HG02852 (cell line): ENCODE results near the gene MYOD1.

ENCODE experiments used
- ATAC-seq: cut with Tn5 transposase; IDR thresholded peaks from one replicate; pipeline ENCODE4 v1.9.1; 2021; ENCODE audit warnings: mild to moderate bottlenecking, moderate library complexity; ENCODE audit not compliant: unreplicated experiment

Gene MYOD1

DNA sequence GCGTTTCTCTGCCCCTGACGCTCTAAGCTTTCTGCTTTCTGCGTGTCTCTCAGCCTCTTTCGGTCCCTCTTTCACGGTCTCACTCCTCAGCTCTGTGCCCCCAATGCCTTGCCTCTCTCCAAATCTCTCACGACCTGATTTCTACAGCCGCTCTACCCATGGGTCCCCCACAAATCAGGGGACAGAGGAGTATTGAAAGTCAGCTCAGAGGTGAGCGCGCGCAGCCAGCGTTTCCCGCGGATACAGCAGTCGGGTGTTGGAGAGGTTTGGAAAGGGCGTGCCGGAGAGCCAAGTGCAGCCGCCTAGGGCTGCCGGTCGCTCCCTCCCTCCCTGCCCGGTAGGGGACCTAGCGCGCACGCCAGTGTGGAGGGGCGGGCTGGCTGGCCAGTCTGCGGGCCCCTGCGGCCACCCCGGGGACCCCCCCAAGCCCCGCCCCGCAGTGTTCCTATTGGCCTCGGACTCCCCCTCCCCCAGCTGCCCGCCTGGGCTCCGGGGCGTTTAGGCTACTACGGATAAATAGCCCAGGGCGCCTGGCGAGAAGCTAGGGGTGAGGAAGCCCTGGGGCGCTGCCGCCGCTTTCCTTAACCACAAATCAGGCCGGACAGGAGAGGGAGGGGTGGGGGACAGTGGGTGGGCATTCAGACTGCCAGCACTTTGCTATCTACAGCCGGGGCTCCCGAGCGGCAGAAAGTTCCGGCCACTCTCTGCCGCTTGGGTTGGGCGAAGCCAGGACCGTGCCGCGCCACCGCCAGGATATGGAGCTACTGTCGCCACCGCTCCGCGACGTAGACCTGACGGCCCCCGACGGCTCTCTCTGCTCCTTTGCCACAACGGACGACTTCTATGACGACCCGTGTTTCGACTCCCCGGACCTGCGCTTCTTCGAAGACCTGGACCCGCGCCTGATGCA is at the start of gene MYOD1:
TSS of gene MYOD1 (plus strand) at position 544 of the 910 bp plus-strand sequence. CDS start at position 756, 212 bp downstream.
- ATAC-seq = no peak

DNA sequence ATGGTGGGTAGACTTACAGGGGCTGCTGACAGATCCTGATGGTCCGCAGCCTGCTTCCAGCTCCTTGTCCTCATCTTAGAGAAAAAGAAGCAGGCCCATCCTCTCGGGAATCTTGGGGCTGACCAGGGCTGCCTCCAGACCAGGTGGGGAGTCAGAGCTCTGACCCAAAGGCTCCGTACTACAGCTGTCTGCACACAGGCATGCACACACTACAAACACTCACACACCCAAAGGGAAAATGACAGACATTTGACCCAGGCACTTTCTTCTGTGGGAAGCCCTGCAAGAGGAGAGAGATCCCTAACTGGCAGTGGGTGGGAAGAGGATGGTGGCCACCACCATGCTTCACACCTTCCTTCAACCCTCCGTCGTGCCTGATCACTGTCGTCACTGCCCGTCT is 46.9 kb upstream of the MYOD1 start:
- ATAC-seq = no peak

DNA sequence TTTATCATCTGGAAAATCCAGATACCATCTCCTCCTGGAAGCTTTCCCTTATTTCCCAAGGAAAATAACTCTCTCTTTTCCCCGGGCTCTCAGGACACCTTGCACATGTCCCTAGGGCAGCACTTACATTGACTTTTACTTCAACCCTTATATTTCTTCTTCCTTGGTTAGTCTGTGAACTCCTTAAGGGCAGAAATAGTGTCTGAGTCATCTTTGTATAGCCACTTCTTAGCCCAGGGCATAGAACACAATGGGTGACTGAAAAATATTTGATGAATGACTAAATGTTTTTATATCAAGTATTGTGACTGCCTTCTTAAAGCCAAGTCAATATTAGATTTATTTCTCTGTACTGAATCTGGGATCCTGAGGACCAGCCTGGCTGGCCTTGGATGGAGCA is 45.4 kb upstream of the MYOD1 start:
- no peak for ATAC-seq

DNA sequence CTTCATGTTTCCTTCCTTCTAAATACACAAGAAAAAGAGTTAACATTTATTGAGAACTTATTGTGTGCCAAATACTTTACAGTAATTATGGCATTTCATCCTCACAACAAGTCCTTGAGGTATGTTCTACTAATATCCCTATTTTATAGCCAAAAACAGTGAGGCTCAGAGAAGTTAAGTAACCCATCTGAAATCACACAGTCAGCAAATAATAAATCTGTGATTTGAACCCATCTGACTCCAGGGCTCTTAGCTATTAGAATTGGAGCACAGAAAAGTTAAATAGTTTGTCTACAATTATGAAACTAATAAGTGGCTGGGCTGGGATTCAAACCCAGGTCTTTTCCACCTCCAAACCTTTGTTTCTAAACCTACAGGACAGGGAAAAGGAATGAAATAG is 36.5 kb upstream of the MYOD1 start:
- ATAC-seq = no peak

DNA sequence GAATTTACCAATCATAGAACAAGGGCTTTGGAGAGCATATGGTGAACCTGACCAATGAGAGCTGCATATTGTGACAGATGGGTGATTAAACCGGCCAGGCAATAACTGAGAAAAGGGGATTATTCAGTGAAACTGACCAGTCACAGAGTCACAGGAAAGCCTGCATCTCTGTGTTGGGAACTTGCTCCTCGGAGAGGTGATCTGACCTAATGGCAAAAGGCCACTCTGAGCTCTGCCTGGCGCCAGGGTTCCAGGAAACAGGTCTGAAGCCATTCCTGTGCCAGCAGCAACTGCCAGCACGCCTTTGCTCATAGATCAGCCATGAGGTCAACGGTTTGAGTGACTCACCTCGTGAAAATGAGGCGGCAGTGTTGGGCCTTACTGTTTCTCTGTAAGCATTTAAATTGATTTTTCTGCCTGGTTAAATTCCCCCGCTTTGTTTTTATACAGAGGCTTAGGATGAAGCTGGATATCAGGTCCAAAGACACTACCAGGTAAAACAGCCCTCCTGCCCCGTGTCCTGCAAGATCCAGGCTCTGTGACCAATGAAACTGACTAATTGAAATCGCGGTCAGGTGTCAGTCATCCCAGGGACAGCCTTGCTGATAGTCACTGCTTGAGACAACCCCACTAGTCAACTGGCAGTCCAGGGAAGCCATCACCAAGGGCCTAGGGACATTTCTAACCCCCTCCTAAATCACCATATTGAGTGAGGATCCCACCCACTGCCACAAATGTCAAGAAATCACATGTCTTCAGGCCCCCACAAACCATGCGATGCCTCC is 35.8 kb upstream of the MYOD1 start:
- ATAC-seq = no peak

DNA sequence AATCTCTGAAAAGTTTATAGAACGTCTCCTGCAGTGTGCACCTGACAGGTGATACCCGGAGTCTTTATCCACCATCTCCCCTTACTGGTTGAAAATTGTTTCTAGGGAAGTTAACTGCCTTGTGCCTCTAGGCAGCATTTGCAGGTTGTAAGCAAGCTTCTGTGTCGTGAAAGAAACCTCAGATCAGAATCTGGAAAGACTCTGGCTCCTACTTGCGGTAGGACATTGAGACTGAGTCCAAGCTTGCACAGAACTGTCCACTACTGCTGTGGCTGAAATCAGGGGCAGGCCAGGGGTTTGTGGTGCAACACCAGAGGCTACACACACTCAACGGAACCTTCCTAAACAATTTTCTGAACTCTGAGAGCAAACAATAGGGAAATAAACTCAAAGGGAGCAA is 34.8 kb upstream of the MYOD1 start:
- no peak for ATAC-seq

DNA sequence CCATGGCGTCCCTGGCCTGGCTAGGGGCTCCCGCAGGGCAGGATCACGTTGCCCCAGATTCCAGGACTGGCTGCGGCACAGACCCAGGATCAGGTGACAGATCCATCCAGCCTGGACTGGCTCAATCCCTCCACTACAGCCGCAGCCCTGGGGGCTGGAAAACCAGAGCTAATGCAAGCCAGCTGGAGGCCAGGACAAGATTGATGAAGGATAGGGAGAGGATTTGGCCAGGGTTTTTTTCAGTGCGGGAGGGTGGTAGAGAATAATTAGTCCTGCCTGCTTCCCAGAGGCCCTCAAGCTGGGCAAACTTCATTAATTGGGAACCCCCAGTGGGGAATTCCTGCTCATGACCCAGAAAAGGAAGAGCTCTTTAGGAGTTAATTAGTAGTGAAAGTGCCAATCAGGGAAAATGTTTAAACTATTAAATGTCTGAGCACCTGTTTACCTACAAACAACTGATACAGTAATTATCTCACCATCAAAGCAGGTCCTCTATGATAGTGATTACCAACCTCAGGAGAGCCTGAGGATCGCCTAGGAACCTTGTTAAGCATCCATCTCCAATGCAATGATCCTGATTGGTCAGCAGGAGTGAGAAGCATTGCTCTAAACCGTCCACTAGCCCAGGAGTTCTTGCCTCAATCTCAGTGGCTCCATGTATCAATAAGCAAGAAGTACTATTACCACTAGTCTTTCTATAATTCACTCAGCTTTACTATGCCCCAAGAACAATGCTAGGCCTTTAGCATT is 33.0 kb upstream of the MYOD1 start:
- ATAC-seq = no peak

DNA sequence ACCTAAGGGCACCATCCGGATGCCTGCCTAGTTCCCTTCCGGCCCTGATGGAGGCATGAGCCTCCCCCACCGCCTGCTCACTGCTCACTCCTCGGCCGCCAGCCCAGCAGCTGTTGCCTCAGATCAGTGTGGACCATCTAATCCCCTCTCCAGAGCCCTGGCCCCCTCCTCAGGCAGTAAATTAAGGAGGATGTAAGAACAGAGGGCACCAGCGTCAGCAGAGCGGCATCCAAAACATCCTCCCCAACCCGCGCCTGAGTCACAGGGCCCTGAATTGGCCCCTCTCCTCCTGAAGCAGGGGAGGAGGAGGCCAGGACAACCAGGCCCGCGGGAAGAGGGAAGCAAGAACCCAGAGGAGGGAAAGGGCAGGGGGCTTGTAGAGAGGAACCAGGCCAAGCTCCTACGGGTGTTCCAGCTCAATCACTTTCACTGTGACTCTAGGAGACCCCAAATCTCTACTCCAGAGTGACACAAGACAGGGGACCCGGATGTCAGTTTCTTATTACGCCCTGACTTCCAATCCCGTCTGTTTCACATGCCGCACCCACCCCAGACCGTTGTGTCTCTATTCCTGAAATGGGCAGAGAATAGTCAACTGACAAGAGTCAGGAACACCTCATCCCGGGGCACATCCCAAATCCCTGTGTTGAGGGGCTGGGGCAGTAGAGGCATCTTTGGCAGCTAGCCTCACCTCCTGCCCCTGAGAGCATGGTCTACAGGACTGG is 31.3 kb upstream of the MYOD1 start:
- ATAC-seq = no peak

DNA sequence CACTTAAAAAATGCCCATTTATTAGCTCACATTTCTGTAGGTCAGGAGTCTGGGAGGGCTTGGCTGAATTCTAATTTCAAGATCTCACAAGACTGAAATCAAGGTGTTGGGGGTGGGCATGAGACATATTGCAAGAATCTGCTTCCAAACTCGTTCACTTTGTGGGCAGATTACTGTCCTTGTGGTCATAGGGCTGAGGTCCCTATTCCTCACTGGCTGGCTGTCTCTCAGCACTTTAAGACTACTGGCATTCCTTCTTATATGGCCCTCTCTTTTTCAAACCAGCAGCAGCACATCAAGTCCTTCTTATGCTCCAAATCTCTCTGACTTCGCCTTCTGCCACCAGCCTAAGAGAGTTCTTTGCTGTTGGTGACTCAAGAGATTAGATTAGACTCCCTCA is 27.8 kb upstream of the MYOD1 start:
- no peak for ATAC-seq

DNA sequence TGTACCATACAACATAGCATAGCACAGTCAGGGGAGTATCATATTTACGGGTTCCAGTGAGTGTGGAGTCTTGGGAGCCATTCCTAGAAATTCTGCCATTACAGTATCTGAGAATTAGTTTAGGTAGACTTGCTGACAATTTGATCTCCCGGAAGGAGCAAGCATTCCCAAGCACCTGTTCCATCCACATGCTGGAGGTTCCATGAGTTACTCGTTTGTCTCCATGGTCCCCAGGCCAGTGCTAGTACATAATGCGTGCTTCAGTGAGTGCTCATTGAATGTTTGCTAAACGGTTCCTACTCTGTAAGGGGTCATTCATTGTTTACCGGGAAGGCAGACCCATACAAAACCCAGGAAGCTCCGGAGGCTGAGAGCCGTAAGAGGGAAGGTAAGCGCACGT is 27.4 kb upstream of the MYOD1 start:
- ATAC-seq = no peak

DNA sequence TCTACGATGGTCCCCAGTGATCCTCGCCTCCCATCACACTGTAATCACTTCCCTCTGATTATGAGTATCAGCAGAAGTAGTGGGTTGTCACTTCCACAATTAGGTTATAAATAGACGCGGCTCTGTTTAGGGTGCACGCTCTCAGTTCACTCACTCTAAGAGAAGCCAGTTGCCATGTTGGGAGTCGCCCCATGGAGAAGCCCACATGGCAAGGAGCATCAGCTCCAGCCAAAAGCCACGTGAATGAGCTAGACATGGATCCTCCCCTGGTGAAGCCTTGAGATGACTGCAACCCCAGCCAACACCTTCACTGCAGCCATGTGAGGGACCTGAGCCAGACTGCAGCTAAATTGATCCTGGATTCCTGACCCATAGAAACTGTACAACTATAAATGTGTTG is 26.4 kb upstream of the MYOD1 start:
- no peak for ATAC-seq

DNA sequence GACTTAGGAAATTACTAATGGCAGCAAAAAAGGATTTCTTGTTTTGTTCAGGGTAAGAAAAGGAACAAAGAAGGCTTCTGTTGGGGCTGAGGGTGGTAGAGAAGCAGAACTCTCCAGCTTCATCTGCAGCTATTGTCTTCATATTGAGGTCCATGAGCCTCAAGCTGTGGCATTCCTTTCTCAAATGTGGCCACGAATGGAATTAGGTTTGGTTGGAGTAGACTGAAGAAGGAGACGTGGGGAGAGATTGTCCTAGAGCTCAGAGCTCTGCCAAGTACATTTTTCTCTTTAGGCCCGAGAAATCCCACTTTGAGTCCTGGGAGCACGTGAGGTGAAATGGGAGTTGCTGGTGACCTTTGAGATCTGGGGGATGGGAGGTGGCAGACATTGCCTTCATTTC is 25.8 kb upstream of the MYOD1 start:
- no peak for ATAC-seq

DNA sequence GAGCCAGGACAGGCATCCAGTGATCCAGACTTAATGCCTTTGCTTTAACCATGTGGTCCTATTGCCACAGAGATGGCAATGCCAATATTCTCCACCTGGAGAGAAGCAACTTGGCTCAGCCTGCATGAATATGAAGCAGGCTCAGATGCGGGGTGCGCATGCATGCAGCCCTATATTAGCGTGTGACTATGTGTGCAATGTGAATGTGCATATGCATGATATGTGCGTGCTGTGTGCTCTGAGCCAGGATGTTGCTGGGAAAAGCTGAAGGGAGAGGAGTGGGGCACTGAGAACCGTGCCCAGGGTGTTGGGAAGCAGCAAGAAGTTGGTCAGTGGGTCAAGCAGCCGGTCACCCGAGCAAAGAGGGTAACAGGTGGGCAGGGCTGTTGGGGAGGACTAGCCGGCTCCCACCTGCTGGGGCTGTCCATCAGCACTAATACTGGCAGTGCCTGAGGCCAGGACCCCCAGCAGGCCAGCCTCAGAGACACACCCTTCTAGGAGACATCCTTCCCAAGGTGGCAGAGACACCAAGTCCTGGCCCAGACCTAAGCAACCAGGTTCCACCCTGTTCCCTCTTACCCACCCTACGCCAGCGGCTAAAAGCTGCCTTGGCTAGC is 24.8 kb upstream of the MYOD1 start:
- no peak for ATAC-seq

DNA sequence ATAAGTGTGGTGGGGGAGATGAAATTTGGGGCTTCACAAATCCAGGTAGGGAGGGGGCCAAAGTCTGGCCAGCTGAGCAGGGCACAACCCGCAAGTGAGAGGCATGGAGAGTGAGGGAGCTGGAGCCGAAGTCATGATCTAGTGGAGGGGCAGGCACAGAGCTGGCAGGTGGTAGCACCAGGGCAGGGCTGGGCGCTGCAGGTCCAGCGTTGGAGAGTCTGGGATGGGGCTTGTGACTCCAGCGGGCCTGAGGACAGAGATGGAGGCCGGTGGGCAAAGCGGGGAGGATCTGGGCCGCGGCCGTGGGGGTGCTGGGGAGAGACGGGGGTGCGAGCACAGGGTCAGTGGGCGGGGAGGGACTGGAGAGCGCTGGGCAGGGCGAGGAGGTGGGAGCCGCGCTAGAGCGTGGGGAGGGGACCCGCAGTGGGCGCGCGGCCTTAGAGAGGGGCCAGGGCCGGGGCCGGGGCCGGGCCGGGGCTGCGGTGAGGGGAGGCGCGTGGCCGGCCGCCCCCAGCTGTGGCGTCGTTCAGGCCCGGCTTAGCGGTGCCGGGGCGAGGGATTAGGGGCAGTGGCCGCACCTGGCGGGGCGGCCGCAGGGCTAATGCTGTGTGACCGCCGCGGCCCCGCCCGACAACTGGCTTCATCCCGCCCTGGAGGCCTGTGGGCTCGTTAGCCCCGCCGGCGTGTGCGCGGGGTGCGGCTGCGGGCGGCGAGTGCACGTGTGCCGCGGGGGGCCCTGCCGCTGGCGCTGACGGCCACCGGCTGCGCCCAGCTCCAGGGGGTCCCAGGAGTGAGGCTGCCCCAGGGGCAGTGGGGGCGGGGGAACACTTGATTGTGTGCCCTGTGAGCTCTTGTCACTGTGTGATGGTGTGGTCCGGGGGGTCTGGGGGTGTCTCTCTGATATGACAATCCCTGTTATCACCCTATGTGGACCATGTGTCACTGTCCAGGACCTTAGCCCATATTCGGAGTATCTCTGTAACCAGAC is 23.6 kb upstream of the MYOD1 start:
- ATAC-seq = no peak

DNA sequence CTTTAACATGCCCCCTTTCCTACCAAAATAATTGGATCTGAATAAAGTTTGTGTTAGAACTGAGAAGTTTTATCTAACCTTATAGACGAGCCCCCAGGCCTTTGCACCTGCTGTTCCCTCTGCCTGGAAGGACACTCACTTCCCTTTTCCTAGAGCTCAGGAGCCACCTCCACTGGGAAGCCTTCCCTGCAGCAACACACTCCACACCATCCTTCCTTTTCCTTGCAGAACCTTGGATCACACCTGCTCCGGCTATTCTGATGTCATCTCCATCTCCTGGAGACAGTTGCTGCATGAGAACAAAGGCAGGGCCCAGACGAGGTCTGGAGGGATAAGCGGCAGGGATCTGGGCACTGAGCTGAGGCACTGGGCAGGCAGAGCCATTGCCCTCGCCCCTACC is 22.6 kb upstream of the MYOD1 start:
- no peak for ATAC-seq

DNA sequence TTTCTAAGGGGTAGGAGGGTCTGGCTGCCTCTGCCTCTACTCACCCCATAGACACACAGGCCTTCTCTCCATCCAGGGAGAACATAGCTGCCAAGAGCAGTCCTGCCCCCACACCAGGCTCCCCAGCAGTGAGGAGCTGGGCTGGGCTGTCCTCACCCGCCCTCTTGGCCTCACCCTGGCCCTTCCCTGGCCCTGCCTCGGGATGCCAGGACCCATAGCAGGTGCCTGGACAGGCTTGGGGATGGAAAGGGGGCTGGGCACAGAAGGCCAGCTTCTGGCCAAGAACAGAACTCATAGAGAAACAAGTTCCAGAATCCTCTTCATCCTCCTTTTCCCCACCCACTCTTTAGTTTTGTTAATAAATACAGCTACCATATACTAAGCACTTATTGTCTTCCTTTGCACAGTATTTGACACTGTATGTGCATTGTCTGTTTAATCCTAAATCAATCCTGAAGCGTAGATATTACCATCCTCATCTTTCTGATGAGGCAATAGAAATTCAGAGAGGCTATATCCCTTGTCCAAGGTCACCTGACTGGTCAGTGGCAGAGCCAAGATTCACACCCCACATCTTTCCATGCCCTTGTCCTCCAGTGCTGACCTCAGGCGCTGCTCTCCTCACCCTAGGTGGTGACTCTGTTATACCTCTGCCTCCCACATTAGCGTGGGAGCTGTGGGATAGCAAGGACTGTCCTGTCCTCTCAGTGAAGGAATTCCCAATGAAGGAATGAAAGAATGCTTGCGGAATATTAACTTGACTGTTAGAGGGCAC is 22.0 kb upstream of the MYOD1 start:
- ATAC-seq = no peak

DNA sequence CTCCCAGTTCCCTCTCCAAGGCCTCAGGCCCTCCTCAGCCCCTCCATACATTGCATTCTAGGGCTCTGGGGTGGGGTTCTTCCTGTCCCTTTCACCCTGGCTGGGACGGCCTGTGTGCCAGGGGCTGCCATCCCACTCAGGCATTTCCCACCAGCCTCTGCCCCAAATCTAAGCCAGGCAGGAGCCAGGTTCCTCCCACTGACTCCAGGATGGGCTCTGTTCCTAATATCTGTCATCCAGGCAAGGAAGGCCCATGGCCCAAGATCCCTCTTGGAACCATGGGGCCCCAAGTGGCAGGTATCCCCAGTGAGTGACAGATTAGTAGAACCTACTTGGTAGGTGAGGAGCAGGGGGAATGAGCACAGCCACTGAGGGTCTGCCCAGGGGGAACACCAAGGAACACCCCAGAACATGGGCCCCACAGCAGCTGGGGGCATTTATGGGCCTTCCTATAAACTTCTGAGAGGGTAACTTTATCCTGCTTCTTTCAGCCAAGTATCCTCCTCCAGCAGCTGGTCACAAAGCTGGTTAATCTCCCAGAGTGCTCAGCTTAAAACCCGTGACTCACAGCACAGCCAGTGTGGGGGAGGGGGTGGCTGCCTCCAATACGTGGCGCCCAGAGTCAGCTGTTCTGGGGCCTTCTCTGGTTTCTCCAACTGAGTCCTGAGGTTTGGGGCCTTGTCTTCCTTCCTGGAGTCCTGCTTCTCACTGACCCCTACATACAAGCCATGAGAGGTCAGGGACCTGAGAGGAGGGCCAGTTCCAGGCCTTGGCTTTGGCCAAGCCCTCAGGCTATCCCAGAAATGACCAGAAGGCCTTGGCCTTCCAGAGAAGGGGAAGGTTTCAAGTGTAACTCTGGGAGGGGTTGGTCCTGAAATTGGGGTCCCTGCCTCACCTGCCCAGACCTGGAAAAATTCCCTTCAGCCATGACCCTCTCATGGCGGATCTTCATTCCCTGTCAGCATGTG is 19.9 kb upstream of the MYOD1 start:
- no peak for ATAC-seq
